Measurements from ENCODE around the gene NOXA1.

DNA sequence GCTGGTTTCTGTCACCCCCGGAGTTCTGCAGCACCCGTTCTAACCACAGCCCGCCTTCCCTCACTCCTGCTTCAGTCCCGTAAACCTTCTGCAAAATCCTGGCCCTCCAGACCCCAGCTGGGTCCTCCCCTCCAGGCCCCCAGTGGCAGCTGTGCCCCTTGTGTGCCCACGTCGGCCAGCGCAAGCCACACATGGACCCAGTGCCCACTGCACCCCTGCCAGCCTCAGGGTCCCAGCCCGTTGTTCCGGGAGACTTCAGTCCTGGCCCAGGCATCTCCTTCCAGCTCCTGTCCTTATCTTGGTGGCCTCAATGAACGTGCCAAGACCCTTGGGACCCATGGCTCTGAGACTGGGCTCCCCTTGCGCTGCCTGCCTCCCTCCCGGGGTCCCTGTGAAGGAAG lies 43.4 kb upstream of the NOXA1 start:
- TF ChIP-seq, protein P1, sequence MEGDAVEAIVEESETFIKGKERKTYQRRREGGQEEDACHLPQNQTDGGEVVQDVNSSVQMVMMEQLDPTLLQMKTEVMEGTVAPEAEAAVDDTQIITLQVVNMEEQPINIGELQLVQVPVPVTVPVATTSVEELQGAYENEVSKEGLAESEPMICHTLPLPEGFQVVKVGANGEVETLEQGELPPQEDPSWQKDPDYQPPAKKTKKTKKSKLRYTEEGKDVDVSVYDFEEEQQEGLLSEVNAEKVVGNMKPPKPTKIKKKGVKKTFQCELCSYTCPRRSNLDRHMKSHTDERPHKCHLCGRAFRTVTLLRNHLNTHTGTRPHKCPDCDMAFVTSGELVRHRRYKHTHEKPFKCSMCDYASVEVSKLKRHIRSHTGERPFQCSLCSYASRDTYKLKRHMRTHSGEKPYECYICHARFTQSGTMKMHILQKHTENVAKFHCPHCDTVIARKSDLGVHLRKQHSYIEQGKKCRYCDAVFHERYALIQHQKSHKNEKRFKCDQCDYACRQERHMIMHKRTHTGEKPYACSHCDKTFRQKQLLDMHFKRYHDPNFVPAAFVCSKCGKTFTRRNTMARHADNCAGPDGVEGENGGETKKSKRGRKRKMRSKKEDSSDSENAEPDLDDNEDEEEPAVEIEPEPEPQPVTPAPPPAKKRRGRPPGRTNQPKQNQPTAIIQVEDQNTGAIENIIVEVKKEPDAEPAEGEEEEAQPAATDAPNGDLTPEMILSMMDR (IDR thresholded peaks at IDR 0.05), result no peak
- TF ChIP-seq EP300 (IDR thresholded peaks at IDR 0.05), result no peak
- TF ChIP-seq POLR2A (IDR thresholded peaks at IDR 0.05), result no peak
- no peak for TF ChIP-seq POLR2AphosphoS5 (IDR thresholded peaks at IDR 0.05)

All from sigmoid colon (tissue), 4 donors.